ENCODE data around the gene IL3. TPM values are rescaled to one million over a fixed set of nuclear protein-coding genes. Genes with fewer than 3 reads are reported as not detected.

IL3 gene, protein sequence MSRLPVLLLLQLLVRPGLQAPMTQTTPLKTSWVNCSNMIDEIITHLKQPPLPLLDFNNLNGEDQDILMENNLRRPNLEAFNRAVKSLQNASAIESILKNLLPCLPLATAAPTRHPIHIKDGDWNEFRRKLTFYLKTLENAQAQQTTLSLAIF
- total RNA-seq: not detected in 2 replicates

DNA sequence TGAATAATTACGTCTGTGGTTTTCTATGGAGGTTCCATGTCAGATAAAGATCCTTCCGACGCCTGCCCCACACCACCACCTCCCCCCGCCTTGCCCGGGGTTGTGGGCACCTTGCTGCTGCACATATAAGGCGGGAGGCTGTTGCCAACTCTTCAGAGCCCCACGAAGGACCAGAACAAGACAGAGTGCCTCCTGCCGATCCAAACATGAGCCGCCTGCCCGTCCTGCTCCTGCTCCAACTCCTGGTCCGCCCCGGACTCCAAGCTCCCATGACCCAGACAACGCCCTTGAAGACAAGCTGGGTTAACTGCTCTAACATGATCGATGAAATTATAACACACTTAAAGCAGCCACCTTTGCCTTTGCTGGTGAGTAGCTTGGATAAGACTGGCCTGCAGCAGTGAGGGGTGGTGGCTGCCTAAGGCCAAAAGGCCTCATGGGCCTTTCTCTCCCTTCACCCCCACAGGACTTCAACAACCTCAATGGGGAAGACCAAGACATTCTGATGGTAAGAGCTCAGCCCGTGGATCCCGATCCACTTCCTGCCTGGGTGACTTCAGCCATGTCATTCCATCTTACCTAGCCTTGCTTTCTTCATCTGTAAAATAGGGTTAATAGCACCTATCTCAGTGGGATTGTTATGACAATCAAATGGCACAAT lies at the start of gene IL3:
Gene IL3 (plus strand): TSS at position 155 of the 661 bp plus-strand sequence. CDS start 52 bp downstream, at position 207.

DNA sequence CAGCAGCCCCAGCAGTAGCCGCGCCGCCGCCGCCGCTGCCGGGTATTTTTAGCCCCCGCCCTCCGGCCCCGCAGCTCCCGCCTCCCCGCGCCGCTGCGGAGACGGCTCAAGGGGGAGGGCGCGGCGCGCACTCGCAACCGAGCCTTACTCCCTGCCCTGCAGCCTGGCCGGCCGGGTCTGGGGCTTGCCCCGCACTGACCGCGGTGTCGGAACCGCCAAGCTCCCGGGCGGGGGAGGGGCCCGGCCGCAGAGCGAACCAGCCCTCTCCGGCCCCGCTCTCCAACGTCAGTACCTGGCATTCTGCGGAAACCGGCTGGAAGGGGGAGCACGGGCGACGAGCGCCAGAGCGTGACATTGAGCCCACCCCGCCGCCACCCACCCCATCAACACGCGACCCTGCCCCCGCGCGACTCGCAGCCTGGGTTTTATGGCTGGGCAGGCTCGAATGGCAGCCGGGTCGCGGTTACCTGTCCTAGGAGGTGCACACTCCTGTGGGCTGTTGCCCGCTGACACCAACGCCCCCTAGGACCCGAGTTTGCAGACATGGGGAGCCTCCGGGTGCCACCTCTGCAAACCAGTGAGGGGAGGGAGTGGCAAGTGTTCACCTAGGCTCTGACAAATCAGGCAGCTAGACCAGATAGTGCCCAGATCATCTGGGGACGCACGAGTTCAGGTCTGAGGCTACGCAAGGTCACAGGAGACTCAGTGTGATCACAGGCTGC lies 48.7 kb upstream of the IL3 start, which contains the start of gene ACSL6:
Gene ACSL6 (minus strand): TSS at position 37 of the 722 bp plus-strand sequence. CDS start 105 bp downstream, outside the sequence.

DNA sequence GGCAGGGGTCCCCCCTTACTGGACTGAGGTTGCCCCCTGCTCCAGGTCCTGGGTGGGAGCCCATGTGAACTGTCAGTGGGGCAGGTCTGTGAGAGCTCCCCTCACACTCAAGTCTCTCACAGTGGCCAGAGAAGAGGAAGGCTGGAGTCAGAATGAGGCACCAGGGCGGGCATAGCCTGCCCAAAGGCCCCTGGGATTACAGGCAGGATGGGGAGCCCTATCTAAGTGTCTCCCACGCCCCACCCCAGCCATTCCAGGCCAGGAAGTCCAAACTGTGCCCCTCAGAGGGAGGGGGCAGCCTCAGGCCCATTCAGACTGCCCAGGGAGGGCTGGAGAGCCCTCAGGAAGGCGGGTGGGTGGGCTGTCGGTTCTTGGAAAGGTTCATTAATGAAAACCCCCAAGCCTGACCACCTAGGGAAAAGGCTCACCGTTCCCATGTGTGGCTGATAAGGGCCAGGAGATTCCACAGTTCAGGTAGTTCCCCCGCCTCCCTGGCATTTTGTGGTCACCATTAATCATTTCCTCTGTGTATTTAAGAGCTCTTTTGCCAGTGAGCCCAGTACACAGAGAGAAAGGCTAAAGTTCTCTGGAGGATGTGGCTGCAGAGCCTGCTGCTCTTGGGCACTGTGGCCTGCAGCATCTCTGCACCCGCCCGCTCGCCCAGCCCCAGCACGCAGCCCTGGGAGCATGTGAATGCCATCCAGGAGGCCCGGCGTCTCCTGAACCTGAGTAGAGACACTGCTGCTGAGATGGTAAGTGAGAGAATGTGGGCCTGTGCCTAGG lies 13.0 kb downstream of the IL3 start, which contains the start of gene CSF2:
Gene CSF2 (plus strand): TSS at position 559 of the 783 bp plus-strand sequence. CDS start 35 bp downstream, at position 594.

Other genes starting within 250 kb of the IL3 start
- gene MEIKIN, start 115.0 kb upstream of the IL3 start, total RNA-seq: not detected in 2 replicates
- not detected in 2 replicates for gene ACSL6, start 49.0 kb upstream of the IL3 start, total RNA-seq
- 0.25 and 2.8 TPM in 2 replicates for gene CSF2, start 13.1 kb downstream of the IL3 start, total RNA-seq
- gene P4HA2, start 167.2 kb downstream of the IL3 start, total RNA-seq: 53.4 and 68.9 TPM in 2 replicates
- 171 and 182 TPM in 2 replicates for gene PDLIM4, start 197.0 kb downstream of the IL3 start, total RNA-seq
- 1.1 and 2.1 TPM in 2 replicates for gene SLC22A4, start 233.7 kb downstream of the IL3 start, total RNA-seq

Data from mesangial cell (primary cell).